ENCODE data around the gene SLC35D2.
"Not testable (repeated sequence)": the region's sequence is repeated elsewhere in the genome, so short reads cannot be mapped to it uniquely, and the experiment has no call there.

SLC35D2 gene

GRCh38 chr9:96400132-96400910, 16.8 kb upstream of the SLC35D2 start:
- no peak for DNase-seq (ENCODE audit: low read depth)

DNA sequence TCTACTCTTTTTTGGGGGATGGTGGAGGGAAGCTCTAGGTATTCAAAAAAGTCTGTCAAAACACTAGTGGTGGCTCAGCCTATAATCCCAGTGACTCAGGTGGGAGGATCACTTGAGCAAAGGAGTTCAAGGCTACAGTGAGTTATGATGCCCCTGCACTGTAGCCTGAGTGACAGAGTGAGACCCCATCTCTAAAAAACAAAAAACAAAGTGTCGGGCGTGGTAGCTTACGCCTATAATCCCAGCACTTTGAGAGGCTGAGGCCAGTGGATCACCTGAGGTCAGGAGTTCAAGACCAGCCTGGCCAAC, 15.8 kb upstream of the SLC35D2 start:
- no peak for DNase-seq (ENCODE audit: low read depth)

DNA sequence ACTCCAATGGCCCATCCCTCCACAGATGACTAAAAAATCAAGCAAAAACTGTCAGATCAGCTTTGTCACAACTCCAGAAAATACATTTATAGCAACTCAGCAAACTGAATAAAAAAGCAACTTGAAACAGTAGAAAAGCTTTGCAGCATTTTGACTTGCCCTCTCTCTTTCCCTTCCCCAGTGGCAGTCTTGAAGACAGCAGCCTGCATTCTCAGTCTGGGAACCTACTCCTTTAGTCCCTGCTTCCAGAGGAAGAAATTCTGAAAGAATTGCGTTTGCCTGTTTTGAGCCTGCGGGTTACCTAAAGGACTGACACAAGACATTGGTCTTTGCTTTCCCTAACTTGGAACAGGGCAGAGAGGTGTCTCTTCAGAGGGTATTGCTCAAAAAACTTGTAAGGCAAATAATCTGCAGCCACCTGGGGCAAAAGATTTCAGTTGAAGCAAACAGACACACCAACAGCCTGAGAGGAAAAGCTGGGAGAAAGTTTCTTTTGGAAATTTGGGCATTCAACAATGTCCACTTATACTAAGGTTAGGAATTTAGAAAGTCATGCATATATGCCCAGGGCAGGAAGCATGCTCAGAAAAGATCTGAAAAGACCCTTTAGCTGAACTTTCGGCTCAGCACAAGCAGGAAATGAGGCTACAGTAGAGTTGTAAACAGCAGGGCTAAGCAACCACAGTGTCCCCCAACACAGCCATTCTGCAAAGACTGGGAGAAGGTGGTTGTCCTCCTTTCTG, 15.2 kb upstream of the SLC35D2 start:
- DNase-seq (ENCODE audit: low read depth) = no peak

GRCh38 chr9:96395964-96396363, 12.5 kb upstream of the SLC35D2 start:
- DNase-seq (ENCODE audit: low read depth) = no peak

- no peak for DNase-seq (ENCODE audit: low read depth)
These were observed 11.5 kb upstream of the SLC35D2 start for GRCh38 chr9:96394832-96395496.

GRCh38 chr9:96392263-96392662, 8.8 kb upstream of the SLC35D2 start:
- no peak for DNase-seq (ENCODE audit: low read depth)

GRCh38 chr9:96391021-96391765, 7.7 kb upstream of the SLC35D2 start:
- DNase-seq (ENCODE audit: low read depth) = no peak

- no peak for DNase-seq (ENCODE audit: low read depth)
These were observed 4.6 kb upstream of the SLC35D2 start for GRCh38 chr9:96388144-96388543.

DNA sequence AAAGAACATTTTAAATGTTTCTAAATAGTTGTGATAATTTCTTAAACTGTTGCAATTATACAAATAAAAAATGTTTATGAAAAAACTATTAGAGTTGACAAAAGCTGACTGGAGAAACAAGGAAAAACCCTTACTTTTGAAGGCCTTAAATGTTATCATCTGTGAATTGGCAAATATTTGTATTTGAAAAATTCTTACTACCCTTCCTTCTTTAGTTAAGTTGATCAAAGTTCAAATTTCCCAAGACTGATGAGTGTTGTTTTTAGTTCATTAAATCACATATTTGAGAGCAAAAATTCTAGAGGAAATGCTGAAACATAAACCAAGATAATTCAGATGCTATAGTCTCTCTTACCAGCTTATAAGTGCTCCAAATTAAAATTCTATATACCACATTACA, 2.6 kb upstream of the SLC35D2 start:
- DNase-seq (ENCODE audit: low read depth) = no peak

DNA sequence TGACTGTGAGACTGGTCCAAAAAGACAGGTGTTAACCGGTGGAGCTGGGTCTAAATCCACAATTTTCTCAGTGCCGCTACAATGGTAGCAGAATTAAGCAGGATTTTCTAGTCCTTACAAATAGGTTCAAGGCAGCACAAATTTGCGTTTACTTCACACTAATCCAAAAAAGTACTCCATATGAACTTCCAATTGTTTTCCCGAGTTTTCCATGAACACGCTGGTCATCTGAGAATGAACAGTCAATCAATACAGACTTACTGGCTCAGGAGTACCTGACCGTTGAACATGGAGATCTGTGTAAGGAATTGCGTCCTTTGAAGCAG, 709 bp downstream of the SLC35D2 start:
- no peak for DNase-seq (ENCODE audit: low read depth)

- no peak for DNase-seq (ENCODE audit: low read depth)
These were observed 1.3 kb downstream of the SLC35D2 start for GRCh38 chr9:96382175-96382574.

DNA sequence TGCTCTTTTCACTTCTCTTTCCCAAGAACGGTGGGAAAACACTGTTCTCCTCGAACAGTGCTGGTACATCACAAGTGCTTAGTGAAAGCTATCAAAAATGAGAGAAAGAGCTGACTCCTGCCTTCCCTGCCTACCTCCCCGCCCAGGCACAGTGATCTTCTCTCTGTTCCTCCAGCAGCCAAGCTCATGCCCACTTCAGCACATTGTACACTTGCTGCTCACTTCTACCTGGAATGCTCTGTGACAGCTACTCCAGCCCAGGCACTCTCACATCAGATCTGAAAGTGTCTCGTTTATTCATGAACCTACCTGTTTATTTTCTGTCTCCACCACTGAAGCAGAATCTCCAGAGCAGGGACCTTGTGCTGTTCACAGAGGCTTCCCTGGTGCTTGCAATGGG, 1.8 kb downstream of the SLC35D2 start:
- DNase-seq (ENCODE audit: low read depth) = no peak

DNA sequence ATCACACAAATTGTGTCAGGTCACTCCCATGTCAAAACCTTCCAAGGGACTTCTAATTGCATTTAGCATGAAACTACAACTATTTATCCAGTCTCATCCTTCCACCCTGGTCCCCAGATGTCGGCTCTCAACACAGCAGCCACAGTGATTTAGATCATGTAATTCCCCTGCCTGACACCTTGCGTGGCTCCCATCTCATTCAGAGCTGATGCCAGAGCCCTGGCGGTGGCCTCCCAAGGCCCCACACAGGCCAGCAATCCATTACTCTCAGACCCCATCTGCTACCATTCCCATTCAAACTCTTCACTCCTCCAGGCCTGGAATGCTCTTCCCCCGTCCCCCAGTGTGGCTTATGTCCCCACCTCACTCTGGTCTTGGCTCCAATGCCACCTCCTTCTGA, 2.4 kb downstream of the SLC35D2 start:
- DNase-seq (ENCODE audit: low read depth) = no peak

- DNase-seq (ENCODE audit: low read depth) = no peak
These were observed 4.0 kb downstream of the SLC35D2 start for GRCh38 chr9:96379461-96379860.

DNA sequence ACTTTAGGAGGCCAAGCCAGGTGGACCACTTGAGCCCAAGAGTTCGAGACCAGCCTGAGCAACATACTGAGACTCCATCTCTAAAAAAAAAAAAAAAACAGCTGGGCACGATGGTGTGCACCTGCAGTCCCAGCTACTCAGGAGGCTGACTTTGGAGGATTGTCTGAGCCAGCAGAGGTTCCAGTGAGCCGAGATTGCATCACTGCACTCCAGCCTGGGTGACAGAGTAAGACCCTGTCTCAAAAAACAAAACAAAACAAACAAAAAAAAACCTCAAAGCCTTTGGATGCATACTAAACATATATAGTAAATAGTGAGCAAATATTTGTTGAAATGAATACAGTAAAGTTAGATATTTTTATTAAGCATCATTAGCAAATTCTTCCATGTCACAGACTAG, 5.3 kb downstream of the SLC35D2 start:
- no peak for DNase-seq (ENCODE audit: low read depth)

DNA sequence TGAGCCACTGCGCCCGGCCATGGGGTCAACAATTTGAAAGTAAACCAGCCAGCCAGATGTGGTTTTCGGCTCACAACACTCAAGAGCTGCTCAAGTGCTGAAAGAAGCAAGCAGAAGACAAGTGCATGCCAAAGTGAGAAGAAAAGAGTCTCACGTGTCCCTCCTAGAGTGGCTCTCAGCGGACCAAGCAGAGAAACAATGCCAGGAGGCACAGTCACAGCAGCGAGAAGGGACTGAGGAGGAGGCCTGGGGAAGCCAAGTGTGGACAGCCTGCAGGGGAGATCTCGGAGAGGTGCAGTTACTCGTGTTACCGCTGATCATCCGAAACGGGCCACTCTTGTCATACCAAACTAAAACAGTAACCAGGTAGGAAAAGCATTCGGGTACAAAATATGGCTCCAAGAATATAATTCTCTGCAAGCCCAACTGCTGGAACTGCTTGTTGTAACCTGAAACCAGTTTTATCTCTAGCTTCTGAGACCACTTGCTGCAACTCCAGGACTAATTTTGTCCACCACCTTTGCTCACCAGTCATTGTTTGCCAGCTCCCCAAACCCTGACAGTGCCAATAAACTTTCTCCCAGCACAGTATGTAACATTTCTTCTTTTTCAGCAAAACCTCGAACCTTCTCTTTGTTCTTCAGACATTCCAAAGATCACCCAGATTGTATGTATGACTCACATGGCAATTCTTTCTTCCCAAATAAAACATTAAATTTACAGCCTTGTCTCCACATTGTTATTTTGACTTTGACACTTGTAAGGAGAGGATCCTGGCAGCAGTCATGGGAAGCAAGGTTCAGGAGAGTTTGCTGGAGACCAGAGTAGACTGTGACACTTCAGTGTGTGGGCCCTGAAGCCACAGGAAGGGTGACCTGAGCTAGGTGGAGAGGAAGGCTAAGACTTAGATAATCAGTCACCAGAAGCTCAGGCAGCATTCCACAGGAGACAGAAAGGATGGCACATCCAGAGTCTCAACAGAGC, 6.3 kb downstream of the SLC35D2 start:
- DNase-seq (ENCODE audit: low read depth) = no peak

DNA sequence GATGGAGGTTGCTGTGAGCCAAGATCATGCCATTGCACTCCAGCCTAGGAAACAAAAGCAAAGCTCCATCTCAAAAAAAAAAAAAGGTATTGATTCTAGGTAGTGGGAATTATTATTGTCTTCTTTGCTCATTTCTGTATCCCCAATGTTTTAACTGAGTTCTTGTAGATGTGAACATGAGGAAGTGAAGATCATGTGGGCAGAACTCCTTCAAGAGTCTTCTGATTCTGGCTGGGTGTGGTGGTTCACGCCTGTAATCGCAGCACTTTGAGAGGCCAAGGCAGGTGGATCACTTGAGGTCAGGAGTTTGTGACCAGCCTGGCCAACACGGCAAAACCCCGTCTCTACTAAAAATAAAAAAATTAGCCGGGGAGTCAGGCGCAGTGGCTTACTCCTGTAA, 8.0 kb downstream of the SLC35D2 start:
- DNase-seq (ENCODE audit: low read depth) = not testable (repeated sequence)

DNA sequence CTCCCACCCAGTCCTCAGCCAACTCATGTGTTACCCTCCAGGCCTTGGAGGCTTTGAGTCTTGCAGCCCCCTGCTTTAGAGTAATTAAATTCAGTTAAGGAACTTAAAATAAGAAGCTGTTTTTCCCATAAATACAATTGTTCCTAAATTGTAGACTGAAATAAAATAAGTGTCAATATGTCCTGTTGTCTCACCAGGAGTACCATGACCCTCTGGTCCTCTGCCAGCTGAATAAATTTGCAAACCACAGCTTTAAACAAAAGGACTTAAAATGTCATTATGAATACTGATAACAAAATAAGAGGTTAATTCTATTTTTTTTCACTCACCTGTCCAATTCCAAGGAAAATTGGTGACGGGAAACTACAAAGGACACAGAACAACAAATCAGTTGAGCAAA, 15.6 kb downstream of the SLC35D2 start:
- DNase-seq (ENCODE audit: low read depth) = no peak

GRCh38 chr9:96363175-96363967, 20.1 kb downstream of the SLC35D2 start:
- DNase-seq (ENCODE audit: low read depth) = no peak

- not testable (repeated sequence) for DNase-seq (ENCODE audit: low read depth)
These were observed 21.4 kb downstream of the SLC35D2 start for GRCh38 chr9:96362119-96362518.

- DNase-seq (ENCODE audit: low read depth) = no peak
These were observed 21.8 kb downstream of the SLC35D2 start for GRCh38 chr9:96361668-96362067.
